A549 (cell line): ENCODE results near the gene COX7A2L. TPM values are rescaled to one million over a fixed set of nuclear protein-coding genes. Genes with fewer than 3 reads are reported as not detected.

Experiments used
- ATAC-seq, 2 experiments: fragments of 200-7000 bp in 1 of 2; fragments of >200 bp in 1 of 2; cut with Nextera tagmentation in 1 of 2; cut with Tn5 transposase in 1 of 2; 3 replicates each; pipeline versions ENCODE4 v1.8.0 to v1.9.1; 2018 to 2020; ENCODE audit warnings: mild to moderate bottlenecking in 1 of 2, moderate library complexity in 1 of 2
- CTCF ChIA-PET: fragments of 300-600 bp; sonication (Branson Sonifier 250); formaldehyde crosslinking; extraction: SDS; loops from one replicate; lab custom pipeline; 2021; ENCODE audit warnings: antibody characterized with exemption, inconsistent platforms; lab: Yijun Ruan, JAX
- POLR2A ChIA-PET: fragments of 350-600 bp; formaldehyde crosslinking; extraction: SDS; loops from one replicate; lab custom pipeline; 2021; ENCODE audit warnings: antibody characterized with exemption, inconsistent platforms; lab: Yijun Ruan, JAX
- DNase-seq, 2 experiments: peaks; one replicate each; pipeline versions ENCODE4 v3.0.0 to v3.0.0-alpha.2; 2011 to 2016; ENCODE audit warnings: low read depth in 1 of 2, low spot score in 1 of 2
- FAIRE-seq: peaks from 2 replicates; lab custom pipeline; 2011; peaks lifted over from hg19 to GRCh38; lab: Jason Lieb, UNC
- H3K27ac ChIP-seq, 2 experiments: fragments of >200 bp; sonication (Bioruptor Twin); formaldehyde crosslinking; 3 replicates each; pipeline ENCODE4 v1.5.1; 2016 to 2017
- H3K4me1 ChIP-seq: fragments of >200 bp; sonication (Bioruptor Twin); formaldehyde crosslinking; 3 replicates; pipeline ENCODE4 v1.6.1; 2016
- H3K4me2 ChIP-seq: fragments of >200 bp; sonication (Bioruptor Twin); formaldehyde crosslinking; 3 replicates; pipeline ENCODE4 v1.6.1; 2016
- H3K4me3 ChIP-seq: fragments of >200 bp; sonication (Bioruptor Twin); formaldehyde crosslinking; 3 replicates; pipeline ENCODE4 v1.5.1; 2016
- H3K9me3 ChIP-seq: fragments of >200 bp; sonication (Bioruptor Twin); formaldehyde crosslinking; 3 replicates; pipeline ENCODE4 v1.6.1; 2016
- ATOH8 ChIP-seq: fragments of 250-450 bp; sonication (Bioruptor Pico); IDR thresholded peaks from 2 replicates; pipeline ENCODE4 v1.5.0; 2020; ENCODE audit warnings: low read depth, mild to moderate bottlenecking, moderate library complexity
- CBX2 ChIP-seq: fragments of 200-600 bp; sonication (generic); IDR thresholded peaks from 2 replicates; pipeline ENCODE4 v1.6.1; 2016; ENCODE audit warnings: low read depth, mild to moderate bottlenecking, borderline replicate concordance
- CBX8 ChIP-seq: fragments of 200-600 bp; sonication (generic); IDR thresholded peaks from 2 replicates; pipeline ENCODE4 v1.6.1; 2016
- CHD2 ChIP-seq: fragments of 150-350 bp; IDR thresholded peaks from 2 replicates; pipeline ENCODE4 v1.6.1; 2014; ENCODE audit warnings: low read length; ENCODE audit not compliant: partially characterized antibody
- CTCF ChIP-seq: fragments of >200 bp; sonication (Bioruptor Twin); formaldehyde crosslinking; IDR thresholded peaks from 3 replicates; pipeline ENCODE4 v1.5.1; 2016
- E2F6 ChIP-seq: IDR thresholded peaks from 2 replicates; pipeline ENCODE4 v1.6.1; 2012; ENCODE audit warnings: low read depth, borderline replicate concordance
- HDAC2 ChIP-seq: fragments of 200-600 bp; sonication (generic); IDR thresholded peaks from 2 replicates; pipeline ENCODE4 v1.6.1; 2016
- HES2 ChIP-seq: fragments of >200 bp; sonication (Bioruptor Twin); formaldehyde crosslinking; IDR thresholded peaks from 2 replicates; pipeline ENCODE4 v1.6.1; 2016
- HOXA7 ChIP-seq: fragments of 250-450 bp; sonication (Bioruptor Pico); IDR thresholded peaks from 2 replicates; pipeline ENCODE4 v1.5.0; 2020; ENCODE audit warnings: mild to moderate bottlenecking, moderate library complexity
- HOXB13 ChIP-seq: fragments of 250-450 bp; sonication (Bioruptor Pico); IDR thresholded peaks from 2 replicates; pipeline ENCODE4 v1.5.0; 2020; ENCODE audit warnings: low read depth, mild to moderate bottlenecking, moderate library complexity
- HOXB5 ChIP-seq: fragments of 250-450 bp; sonication (Bioruptor Pico); IDR thresholded peaks from 2 replicates; pipeline ENCODE4 v1.5.0; 2020; ENCODE audit warnings: mild to moderate bottlenecking, moderate library complexity
- JUNB ChIP-seq: fragments of >200 bp; sonication (Bioruptor Twin); formaldehyde crosslinking; IDR thresholded peaks from 2 replicates; pipeline ENCODE4 v1.6.1; 2016
- KDM5A ChIP-seq: fragments of 200-600 bp; sonication (generic); IDR thresholded peaks from 2 replicates; pipeline ENCODE4 v1.6.1; 2016; ENCODE audit warnings: antibody characterized with exemption, mild to moderate bottlenecking
- MAFK ChIP-seq: fragments of 450-650 bp; IDR thresholded peaks from 2 replicates; pipeline ENCODE4 v1.6.1; 2014; ENCODE audit not compliant: partially characterized antibody
- MAX ChIP-seq: IDR thresholded peaks from 2 replicates; pipeline ENCODE4 v1.6.1; 2012
- RAD21 ChIP-seq, 2 experiments: fragments of >200 bp in 1 of 2; sonication (Bioruptor Twin) in 1 of 2; formaldehyde crosslinking in 1 of 2; IDR thresholded peaks in 1 of 2; conservative IDR thresholded peaks in 1 of 2; 2 replicates in 1 of 2; 3 replicates in 1 of 2; pipeline ENCODE4 v1.6.1; 2012 to 2018; ENCODE audit warnings: inconsistent platforms in 1 of 2
- RCOR1 ChIP-seq: fragments of 150-350 bp; IDR thresholded peaks from 2 replicates; pipeline ENCODE4 v1.6.1; 2014; ENCODE audit warnings: antibody characterized with exemption, low read length, low read depth
- RFX5 ChIP-seq: fragments of 450-650 bp; IDR thresholded peaks from 2 replicates; pipeline ENCODE4 v1.7.1; 2014; ENCODE audit warnings: antibody characterized with exemption, mild to moderate bottlenecking, moderate library complexity
- SREBF2 ChIP-seq: fragments of 450-650 bp; IDR thresholded peaks from 2 replicates; pipeline ENCODE4 v1.6.1; 2014; ENCODE audit warnings: mild to moderate bottlenecking, moderate library complexity
- TP53 ChIP-seq: fragments of 250-450 bp; sonication (Bioruptor Pico); IDR thresholded peaks from 2 replicates; pipeline ENCODE4 v1.5.0; 2021; ENCODE audit warnings: mild to moderate bottlenecking, moderate library complexity
- ZFP36 ChIP-seq: fragments of 450-650 bp; IDR thresholded peaks from 2 replicates; pipeline ENCODE4 v1.6.1; 2014; ENCODE audit warnings: borderline replicate concordance; ENCODE audit not compliant: partially characterized antibody
- ZNF302 ChIP-seq: fragments of 250-450 bp; sonication (Bioruptor Pico); IDR thresholded peaks from 2 replicates; pipeline ENCODE4 v1.9.0; 2021; ENCODE audit warnings: inconsistent platforms, mild to moderate bottlenecking, moderate library complexity
- WGBS: methylation state at CpG from one replicate; pipeline ENCODE4 v1.1.6; 2017; ENCODE audit errors: missing lambda C conversion rate; 5-methylcytosine and 5-hydroxymethylcytosine counted together
- polyA plus RNA-seq, 4 experiments: library from polyadenylated mRNA; depleted of rRNA in 3 of 4; stranded (reverse); fragments of >200 nt; fragmentation: RNase III in 1 of 4; extraction: RNeasy Plus Mini Kit Qiagen cat#74134 plus additional on column Dnase treatment in 1 of 4; gene quantifications; 2 replicates in 3 of 4; 3 replicates in 1 of 4; pipeline ENCODE4 v1.2.3, GENCODE V29; 2011 to 2017

Gene COX7A2L
- polyA plus RNA-seq, 2 of the 4 experiments (the other 2 are of a cell fraction) = 126 to 258 TPM

GRCh38 chr2:42317486-42317885 lies 43.5 kb downstream of the COX7A2L start:
- DNase-seq = no peak
- H3K4me1 ChIP-seq = peaks cover 19% of the 10 kb centered on the region
- no peak overlapping the region for H3K4me3 ChIP-seq
- 92% methylated on average over 3 of the region's 3 CpGs for WGBS
- no peak for ATAC-seq
- TF ChIP-seq E2F6 = no peak
- no peak for TF ChIP-seq HOXB5 (CRISPR knock-in tag)
- TF ChIP-seq TP53 = no peak
- TF ChIP-seq ATOH8 (CRISPR knock-in tag) = no peak
- no peak for TF ChIP-seq SREBF2
- no peak for TF ChIP-seq RAD21 (conservative IDR thresholded peaks at IDR 0.05 in 1 of 2, IDR thresholded peaks at IDR 0.05 in 1 of 2)
- no peak for TF ChIP-seq ZNF302
- no peak for TF ChIP-seq MAX
- no peak overlapping the region for H3K27ac ChIP-seq
- CTCF ChIA-PET = interaction anchor here (3.9 kb wide), 1 partner anchor 10 kb away, joined by 23 read pairs; no protein-coding TSS in a partner anchor
- no peaks in the 10 kb centered on the region for H3K9me3 ChIP-seq
- H3K4me2 ChIP-seq = no peak overlapping the region
- FAIRE-seq = no peak
- POLR2A ChIA-PET = no interaction called here

GRCh38 chr2:42316910-42317309 lies 44.1 kb downstream of the COX7A2L start:
- 75% methylated on average over 3 of the region's 3 CpGs for WGBS
- TF ChIP-seq RCOR1 (no peak), CBX2 (no peak), CBX8 (no peak), HOXA7 (no peak), MAX (no peak), HOXB13 (CRISPR knock-in tag) (no peak), MAFK (no peak), RFX5 (no peak), HES2 (no peak), ZFP36 (no peak), HOXB5 (CRISPR knock-in tag) (no peak), ZNF302 (no peak), CHD2 (no peak), JUNB (no peak), CTCF (no peak), HDAC2 (no peak), KDM5A (no peak)
- TF ChIP-seq, all 56 proteins: peak for 0
- Histone ChIP-seq H3K4me1 (peaks cover 20% of the 10 kb centered on the region), H3K9me3 (no peaks in the 10 kb centered on the region), H3K4me3 (no peak overlapping the region), H3K27ac (no peak overlapping the region), H3K4me2 (no peak overlapping the region)
- ChIA-PET POLR2A (no interaction called here), CTCF (interaction anchor here (1.0 to 3.9 kb wide), 4 partner anchors 10 to 445 kb away, joined by 3 to 23 read pairs (median 5); no protein-coding TSS in a partner anchor)
- FAIRE-seq (no peak), DNase-seq (no peak), ATAC-seq (0 out of 6 replicates have a peak, but pooled peaks of 1 of the 2 experiments have one; percentile 15)
